Measurements from ENCODE around the gene SLC4A9. TPM values are rescaled to one million over a fixed set of nuclear protein-coding genes. Genes with fewer than 3 reads are reported as not detected.

Gene SLC4A9
- total and polyA plus RNA-seq, 2 donors (not counting 3 experiments of a cell fraction or from before 2014, with no cell fraction given), result not detected

DNA sequence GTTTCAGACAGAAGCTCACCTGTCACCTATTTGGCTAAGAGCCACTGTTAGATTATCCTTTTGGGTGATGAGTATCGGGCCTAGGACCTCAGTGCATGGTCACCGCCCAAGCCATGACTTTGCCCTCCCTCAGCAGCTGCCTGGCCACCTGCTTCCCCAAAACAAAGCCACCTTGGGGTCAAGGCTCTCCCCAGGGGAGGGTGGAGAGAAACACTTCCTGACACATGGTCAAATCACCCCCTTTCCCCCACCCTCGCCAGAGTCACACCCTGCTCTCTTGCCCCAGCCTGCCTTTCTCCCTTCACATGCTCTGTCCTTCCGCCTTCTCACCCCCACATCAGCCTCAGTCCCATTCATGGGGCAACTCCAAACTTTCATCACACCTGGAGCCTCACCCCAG is 11.9 kb upstream of the SLC4A9 start:
- Histone ChIP-seq H3K27ac (ENCODE audit: insufficient read depth, low read depth, low read length) (no peak overlapping the region), H4K20me1 (replicated peaks; ENCODE audit: control insufficient read depth, extremely low read depth, insufficient read depth, low read length) (no peaks in the 10 kb centered on the region), H3K4me2 (ENCODE audit: insufficient read depth, low read length) (no peak overlapping the region), H2AFZ (ENCODE audit: low read depth, low read length) (no peak overlapping the region), H3K9me3 (replicated peaks; ENCODE audit: control insufficient read depth, insufficient read depth, low read length) (no peaks in the 10 kb centered on the region), H3K9ac (replicated peaks; ENCODE audit: extremely low read depth, insufficient read depth, low read length) (no peak overlapping the region), H3K36me3 (ENCODE audit: control insufficient read depth in 2 of 2, extremely low read depth in 1 of 2, insufficient read depth in 2 of 2, low read length in 2 of 2) (no peaks in the 10 kb centered on the region), H3K4me1 (ENCODE audit: control insufficient read depth, extremely low read depth, insufficient read depth, low read length) (peaks cover 39% of the 10 kb centered on the region), H3K27me3 (ENCODE audit: control insufficient read depth in 2 of 2, insufficient read depth in 2 of 2, low read length in 2 of 2) (no peaks in the 10 kb centered on the region), H3K4me3 (replicated peaks in 1 of 3; ENCODE audit: insufficient read depth in 1 of 3, low read depth in 1 of 3, low read length in 3 of 3) (no peak overlapping the region), H3K79me2 (ENCODE audit: control insufficient read depth, insufficient read depth, low read length) (peaks cover 30% of the 10 kb centered on the region), H3K9me1 (replicated peaks; ENCODE audit: control insufficient read depth, extremely low read depth, insufficient read depth, low read length) (no peaks in the 10 kb centered on the region)
- FAIRE-seq (no peak), DNase-seq (ENCODE audit: low read depth, low spot score) (no peak)
- no TSS peak for BruUV-seq (replicated peaks)
- ChIA-PET POLR2A (no interaction called here), CTCF (interaction anchor here (1.0 to 16.7 kb wide), 3 partner anchors 15 to 203 kb away, joined by 5 to 1214 read pairs (median 5); no protein-coding TSS in a partner anchor)
- no peak for TF ChIP-seq JUN (IDR thresholded peaks at IDR 0.05; ENCODE audit: borderline replicate concordance, insufficient read depth, insufficient read length, low read depth)
- no peak for TF ChIP-seq POLR2AphosphoS5 (IDR thresholded peaks at IDR 0.05; ENCODE audit: insufficient read depth, low read depth, low read length)
- TF ChIP-seq, protein P1, sequence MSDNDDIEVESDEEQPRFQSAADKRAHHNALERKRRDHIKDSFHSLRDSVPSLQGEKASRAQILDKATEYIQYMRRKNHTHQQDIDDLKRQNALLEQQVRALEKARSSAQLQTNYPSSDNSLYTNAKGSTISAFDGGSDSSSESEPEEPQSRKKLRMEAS (IDR thresholded peaks at IDR 0.05; ENCODE audit: insufficient read depth, insufficient read length), result no peak
- TF ChIP-seq FOS (IDR thresholded peaks at IDR 0.05; ENCODE audit: borderline replicate concordance, insufficient read depth, low read length), result no peak
- TF ChIP-seq EZH2 (IDR thresholded peaks at IDR 0.05; ENCODE audit: borderline replicate concordance, low read depth, low read length, severe bottlenecking), result no peak
- TF ChIP-seq, protein P2, sequence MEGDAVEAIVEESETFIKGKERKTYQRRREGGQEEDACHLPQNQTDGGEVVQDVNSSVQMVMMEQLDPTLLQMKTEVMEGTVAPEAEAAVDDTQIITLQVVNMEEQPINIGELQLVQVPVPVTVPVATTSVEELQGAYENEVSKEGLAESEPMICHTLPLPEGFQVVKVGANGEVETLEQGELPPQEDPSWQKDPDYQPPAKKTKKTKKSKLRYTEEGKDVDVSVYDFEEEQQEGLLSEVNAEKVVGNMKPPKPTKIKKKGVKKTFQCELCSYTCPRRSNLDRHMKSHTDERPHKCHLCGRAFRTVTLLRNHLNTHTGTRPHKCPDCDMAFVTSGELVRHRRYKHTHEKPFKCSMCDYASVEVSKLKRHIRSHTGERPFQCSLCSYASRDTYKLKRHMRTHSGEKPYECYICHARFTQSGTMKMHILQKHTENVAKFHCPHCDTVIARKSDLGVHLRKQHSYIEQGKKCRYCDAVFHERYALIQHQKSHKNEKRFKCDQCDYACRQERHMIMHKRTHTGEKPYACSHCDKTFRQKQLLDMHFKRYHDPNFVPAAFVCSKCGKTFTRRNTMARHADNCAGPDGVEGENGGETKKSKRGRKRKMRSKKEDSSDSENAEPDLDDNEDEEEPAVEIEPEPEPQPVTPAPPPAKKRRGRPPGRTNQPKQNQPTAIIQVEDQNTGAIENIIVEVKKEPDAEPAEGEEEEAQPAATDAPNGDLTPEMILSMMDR (IDR thresholded peaks at IDR 0.05; ENCODE audit: extremely low read depth in 1 of 2, insufficient read depth in 1 of 2, low read depth in 1 of 2, low read length in 2 of 2), result no peak
- TF ChIP-seq MYC (IDR thresholded peaks at IDR 0.05; ENCODE audit: low read depth, low read length), result no peak
- no peak for TF ChIP-seq POLR2A (IDR thresholded peaks at IDR 0.05; ENCODE audit: low read depth, low read length)
- no peak for TF ChIP-seq GATA2 (IDR thresholded peaks at IDR 0.05; ENCODE audit: insufficient read depth, insufficient read length, low read depth, low read length)
- intact Hi-C loops (cut with micrococcal nuclease), result no loop called here
- dilution Hi-C loops (cut with MboI; ENCODE audit: extremely low pct_ligation_motif_present, low sequenced_read_pairs), result no loop called here
